H1 (cell line): ENCODE results near the gene LHFPL6. TPM values are rescaled to one million over a fixed set of nuclear protein-coding genes. Genes with fewer than 3 reads are reported as not detected.

ENCODE experiments used
- MAFK ChIP-seq: IDR thresholded peaks from 2 replicates; pipeline ENCODE4 v1.6.1; 2012; ENCODE audit warnings: low read depth, mild to moderate bottlenecking, improper control_type of control experiment, low read length
- SP2 ChIP-seq: IDR thresholded peaks from 2 replicates; pipeline ENCODE4 v1.6.1; 2012; ENCODE audit warnings: mild to moderate bottlenecking, low read length, inconsistent platforms
- SP4 ChIP-seq: IDR thresholded peaks from 2 replicates; pipeline ENCODE4 v1.6.1; 2012; ENCODE audit warnings: low read length, inconsistent platforms
- YY1 ChIP-seq: IDR thresholded peaks from 2 replicates; pipeline ENCODE4 v1.6.1; 2011; ENCODE audit warnings: low read depth, mild to moderate bottlenecking, low read length
- polyA plus RNA-seq, 7 experiments: library from polyadenylated mRNA; depleted of rRNA in 3 of 7; stranded (reverse) in 5 of 7; unstranded in 2 of 7; fragments of >200 nt in 5 of 7; fragments of 200-250 nt in 2 of 7; gene quantifications; 1 replicate in 5 of 7; 2 replicates in 1 of 7; 4 replicates in 1 of 7; pipeline versions ENCODE4 v1.2.1 to v1.2.3, GENCODE V29; 2011 to 2013; ENCODE audit warnings: missing spikeins in 2 of 7, mixed read lengths in 2 of 7
- total RNA-seq: library from RNA; stranded (reverse); fragmentation: NEBNext Ultra II Directional; extraction: Animal tissue kit (Norgen Biotek cat#: 25700); gene quantifications from 2 replicates; pipeline ENCODE4 v1.2.1, GENCODE V29; 2021

The LHFPL6 gene
- total and polyA plus RNA-seq, 2 of the 8 experiments (the other 6 are each of a cell fraction or from before 2014, with no cell fraction given) = 7.6 to 17.0 TPM

DNA sequence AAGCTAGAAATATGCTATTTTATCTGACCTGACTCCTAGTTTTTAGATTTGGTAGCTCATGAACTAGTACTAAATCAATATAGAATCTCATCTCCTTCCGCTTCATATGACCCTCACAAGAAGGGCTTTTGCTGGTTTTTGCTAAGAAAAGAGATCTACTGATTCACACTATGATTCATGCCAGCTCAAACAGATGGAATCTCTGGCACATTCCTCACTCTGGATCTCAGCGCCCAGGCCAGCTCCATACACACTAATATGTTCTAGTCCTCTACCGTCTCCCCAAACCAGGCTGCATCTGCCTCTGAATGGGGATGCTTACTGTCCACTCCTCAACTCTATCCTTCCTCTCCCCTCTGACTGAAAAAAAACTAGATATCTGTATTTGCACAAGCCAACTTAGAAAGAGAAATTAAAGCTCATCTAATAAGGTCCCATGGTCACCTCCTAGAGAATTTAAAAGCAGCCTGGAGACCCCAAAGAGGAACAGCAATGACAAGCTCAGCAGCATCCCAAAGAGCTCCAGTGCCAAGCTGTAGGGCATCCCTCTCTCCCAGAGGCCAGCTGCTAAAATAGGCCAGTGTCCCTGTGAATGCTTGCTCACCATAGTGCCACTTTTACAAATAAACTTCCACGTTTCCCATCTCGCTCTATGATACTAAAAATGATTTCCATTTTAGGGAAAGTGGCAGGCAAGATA is 74.9 kb downstream of the LHFPL6 start (continued):
- TF ChIP-seq SP2 (no peak), SP4 (no peak), MAFK (no peak), YY1 (no peak)
